Activated naive CD4-positive, alpha-beta T cell treated with anti-CD3 and anti-CD28 coated beads, Interleukin-2, amount 10 ng/mL, durations not matched to agents 7 days and 5 days (primary cell): Measurements from ENCODE around the gene NBPF1.
"Not testable (repeated sequence)": the region's sequence is repeated elsewhere in the genome, so short reads cannot be mapped to it uniquely, and the experiment has no call there.

ENCODE experiments used
- CTCF ChIA-PET: fragments of 350-600 bp; sonication (Branson Sonifier 250); formaldehyde crosslinking; loops from one replicate; lab custom pipeline; 2021; ENCODE audit warnings: antibody characterized with exemption; lab: Charles Lee
- DNase-seq: peaks from one replicate; pipeline ENCODE4 v3.0.0-alpha.2; 2020
- H3K27ac Mint-ChIP-seq: one replicate; pipeline ENCODE4 v1.8.0; 2021; ENCODE audit warnings: mild to moderate bottlenecking, moderate library complexity, mixed read lengths
- H3K27me3 Mint-ChIP-seq: one replicate; pipeline ENCODE4 v1.8.0; 2021; ENCODE audit warnings: mild to moderate bottlenecking, mixed read lengths
- H3K36me3 Mint-ChIP-seq: one replicate; pipeline ENCODE4 v1.8.0; 2021; ENCODE audit warnings: mixed read lengths
- H3K4me1 Mint-ChIP-seq: one replicate; pipeline ENCODE4 v1.8.0; 2021; ENCODE audit warnings: mixed read lengths
- H3K4me3 Mint-ChIP-seq: one replicate; pipeline ENCODE4 v1.8.0; 2021; ENCODE audit warnings: mild to moderate bottlenecking, moderate library complexity, mixed read lengths
- H3K9me3 Mint-ChIP-seq: one replicate; pipeline ENCODE4 v1.8.0; 2021; ENCODE audit warnings: mixed read lengths

NBPF1 gene

DNA sequence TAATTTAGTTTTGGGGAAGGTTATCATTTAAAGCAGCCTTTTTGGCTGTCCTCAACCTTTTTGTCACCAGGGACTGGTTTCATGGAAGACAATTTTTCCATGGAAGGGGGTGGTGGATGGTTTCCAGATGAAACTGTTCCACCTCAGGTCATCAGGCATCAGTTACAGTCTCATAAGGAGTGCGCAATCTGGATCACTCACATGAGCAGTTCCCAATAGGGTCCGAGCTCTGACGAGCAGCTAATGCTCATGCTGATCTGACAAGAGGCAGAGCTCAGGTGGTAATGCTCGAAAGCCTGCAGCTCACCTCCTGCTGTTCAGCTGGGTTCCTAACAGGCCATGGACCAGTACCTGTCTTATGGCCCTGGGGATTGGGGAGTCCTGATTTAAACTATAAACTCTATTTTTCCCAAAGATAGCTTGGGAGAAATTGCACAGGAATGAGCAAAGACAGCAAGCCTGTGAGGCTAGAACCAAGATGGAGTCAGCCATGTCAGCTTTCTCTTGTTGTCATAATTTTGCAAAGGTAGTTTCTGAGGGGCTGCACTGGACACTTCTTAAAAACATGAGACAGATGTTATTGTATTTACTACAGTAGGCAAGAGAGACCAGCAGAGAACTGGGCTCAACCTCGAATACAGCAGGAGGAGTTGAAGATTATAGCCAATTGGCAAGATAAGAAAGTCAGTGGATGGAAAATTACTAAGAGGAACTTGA is 96.5 kb downstream of the NBPF1 start:
- H3K4me1 Mint-ChIP-seq, H3K27ac Mint-ChIP-seq, H3K9me3 Mint-ChIP-seq, H3K4me3 Mint-ChIP-seq, H3K36me3 Mint-ChIP-seq, DNase-seq: not testable (repeated sequence)
- peaks cover 47% of the 10 kb centered on the region for H3K27me3 Mint-ChIP-seq
- CTCF ChIA-PET, result interaction anchor here (1.5 kb wide), 1 partner anchor 104 kb away, joined by 3 read pairs; no protein-coding TSS in a partner anchor

DNA sequence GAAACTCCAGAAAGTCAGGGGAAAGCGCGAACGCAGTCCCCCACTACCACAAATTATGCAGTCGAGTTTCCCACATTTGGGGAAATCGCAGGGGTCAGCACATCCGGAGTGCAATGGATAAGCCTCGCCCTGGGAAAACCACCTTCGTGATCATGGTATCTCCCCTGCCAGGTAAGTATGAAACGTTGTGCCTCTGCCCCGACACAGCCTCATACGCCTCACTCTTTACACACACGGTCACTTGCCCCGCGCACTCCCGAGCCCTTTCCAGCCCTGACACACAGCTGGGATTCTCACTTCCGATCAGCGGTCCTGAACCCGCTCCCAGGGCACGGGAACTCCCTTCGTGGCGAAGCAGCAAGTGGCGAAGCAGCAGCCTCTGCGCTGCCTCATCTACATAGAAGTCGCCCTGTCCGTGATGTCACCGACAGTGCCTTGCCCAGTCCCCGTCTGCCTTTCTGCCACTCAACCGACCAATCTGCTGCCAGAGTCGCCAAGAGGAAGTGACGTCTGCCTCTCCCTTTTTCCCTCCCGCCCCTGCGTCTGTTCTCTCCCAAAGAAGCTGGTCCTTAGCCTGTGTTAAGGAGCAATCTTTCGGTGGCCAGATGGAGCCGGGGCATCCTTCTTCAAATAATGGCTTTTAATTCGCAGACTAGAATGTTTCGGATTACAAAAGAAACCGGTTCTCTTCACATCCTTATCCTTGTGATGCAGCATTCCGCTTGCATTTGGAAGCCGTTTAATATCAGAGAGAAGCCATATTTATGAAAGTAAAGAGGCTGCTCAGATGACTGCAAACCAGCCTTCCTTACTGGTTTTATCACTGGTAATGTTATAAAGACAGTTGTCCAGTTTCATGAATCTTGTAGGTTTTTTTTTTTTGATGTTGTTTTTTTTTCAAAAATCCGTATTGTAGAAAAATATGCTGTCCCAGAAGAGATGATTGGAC is 99.0 kb downstream of the NBPF1 start, which contains the start of gene RNU1-1:
Gene RNU1-1 (minus strand): TSS at position 179 of the 949 bp plus-strand sequence.
- CTCF ChIA-PET, H3K27ac Mint-ChIP-seq, H3K9me3 Mint-ChIP-seq, H3K36me3 Mint-ChIP-seq, H3K4me1 Mint-ChIP-seq, H3K4me3 Mint-ChIP-seq: not testable (repeated sequence)
- DNase-seq, result peak; percentile 78
- peaks cover 26% of the 10 kb centered on the region for H3K27me3 Mint-ChIP-seq

DNA sequence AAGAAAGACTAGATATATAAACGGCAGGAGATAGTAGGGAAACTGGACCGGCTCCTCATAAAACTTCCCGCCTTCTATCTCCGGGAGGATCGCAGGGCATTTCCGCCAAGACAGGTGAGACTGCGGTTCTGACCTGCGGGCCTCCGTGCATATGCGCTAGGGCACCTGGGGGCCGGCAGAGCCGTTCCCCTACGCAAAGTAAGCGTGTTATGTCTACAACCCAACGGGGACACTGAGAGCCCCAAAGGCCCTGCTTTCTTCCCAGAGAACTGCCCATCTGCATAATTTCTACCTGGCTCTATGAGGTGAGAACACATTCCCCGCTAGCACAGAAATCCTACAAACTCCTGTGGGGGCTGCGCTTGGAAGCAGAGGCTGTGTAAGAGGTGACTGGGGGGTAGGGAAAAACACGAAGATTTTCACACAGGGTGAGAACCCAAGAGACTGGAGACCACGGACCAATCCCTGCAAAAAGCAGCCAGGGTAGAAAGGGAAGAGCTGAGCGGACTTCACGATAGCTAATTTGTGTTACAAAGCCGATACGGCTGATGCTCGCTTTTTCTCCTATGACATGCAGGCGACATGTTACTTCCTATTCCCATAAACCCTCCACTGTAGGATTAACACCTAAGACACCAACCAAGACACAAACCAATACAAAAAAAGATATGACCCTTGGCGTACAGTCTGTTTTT is 99.8 kb downstream of the NBPF1 start:
- DNase-seq, result peak; percentile 73
- CTCF ChIA-PET, result not testable (repeated sequence)

DNA sequence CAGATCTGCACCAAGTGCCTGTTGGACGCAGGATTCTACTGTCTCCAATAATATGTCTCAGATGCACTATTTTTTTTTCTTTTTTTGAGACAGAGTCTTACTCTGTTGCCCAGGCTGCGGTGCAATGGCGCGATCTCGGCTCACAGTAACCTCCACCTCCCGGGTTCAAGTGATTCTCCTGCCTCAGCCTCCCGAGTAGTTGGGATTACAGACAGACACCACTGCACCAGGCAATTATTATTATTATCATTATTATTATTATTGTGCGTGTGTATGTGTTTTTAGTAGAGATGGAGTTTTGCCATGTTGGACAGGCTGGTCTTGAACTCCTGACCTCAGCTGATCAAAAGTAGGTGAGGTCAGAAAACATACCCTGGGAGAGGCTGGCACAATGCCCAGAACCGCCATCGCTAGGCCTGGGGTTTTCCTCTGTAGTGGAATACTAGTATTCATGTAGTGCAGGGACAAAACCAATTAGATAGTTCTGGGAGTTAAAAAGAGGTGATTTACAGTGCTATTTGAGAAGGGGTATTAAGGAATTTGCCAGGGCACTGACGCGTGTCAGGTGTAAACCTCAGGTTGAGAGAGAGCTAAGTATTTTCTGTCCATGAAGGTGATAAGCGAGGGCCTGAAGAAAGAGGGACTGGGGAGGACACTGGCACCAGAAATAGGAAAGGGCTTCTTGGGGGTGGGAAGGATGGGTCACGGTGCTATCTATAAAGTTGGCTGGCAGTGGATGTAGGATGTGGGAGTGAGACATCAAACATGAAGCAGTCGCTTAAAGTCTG is 100.5 kb downstream of the NBPF1 start:
- H3K4me1 Mint-ChIP-seq, H3K4me3 Mint-ChIP-seq, H3K36me3 Mint-ChIP-seq, H3K9me3 Mint-ChIP-seq, H3K27ac Mint-ChIP-seq, CTCF ChIA-PET: not testable (repeated sequence)
- peak; percentile 28 for DNase-seq
- peaks cover 13% of the 10 kb centered on the region for H3K27me3 Mint-ChIP-seq

More for the DNA sequence above, 99.8 kb downstream of the NBPF1 start:
- not testable (repeated sequence) for H3K4me3 Mint-ChIP-seq, H3K9me3 Mint-ChIP-seq, H3K36me3 Mint-ChIP-seq, H3K4me1 Mint-ChIP-seq, H3K27ac Mint-ChIP-seq
- H3K27me3 Mint-ChIP-seq, result peaks cover 19% of the 10 kb centered on the region
